IPS-18c (cell line): ENCODE results near the gene GDF2.

Source experiments
- H3K4me3 ChIP-seq: 2 replicates; pipeline ENCODE4 v1.7.0; 2013; ENCODE audit warnings: low read depth, mild to moderate bottlenecking, low read length, moderate library complexity; ENCODE audit not compliant: insufficient read depth
- H3K9me3 ChIP-seq: one replicate; pipeline ENCODE4 v1.6.1; 2013; ENCODE audit warnings: mild to moderate bottlenecking, low read length, moderate library complexity; ENCODE audit not compliant: control insufficient read depth, insufficient read depth

GDF2 gene

DNA sequence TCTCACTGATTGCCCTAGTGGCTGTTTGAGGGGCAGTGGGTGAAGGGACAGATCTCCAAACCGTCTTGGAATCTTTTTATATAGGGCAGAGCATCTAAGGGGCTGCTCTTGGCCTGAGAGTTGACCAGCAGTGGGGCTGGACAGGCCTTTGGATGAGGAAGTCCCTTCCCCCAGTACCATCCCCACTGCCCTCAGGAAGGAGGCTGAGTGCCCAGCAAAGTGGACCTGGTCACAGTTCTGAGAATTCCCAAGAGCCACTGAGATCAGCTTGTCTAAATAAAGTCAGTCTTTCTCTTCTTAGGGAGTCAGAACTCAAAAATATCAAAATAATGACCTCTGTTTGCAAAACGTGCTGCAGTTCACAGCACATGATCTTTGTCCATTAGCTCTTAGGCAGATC lies 16.7 kb upstream of the GDF2 start:
- Histone ChIP-seq H3K9me3 (no peaks in the 10 kb centered on the region), H3K4me3 (no peak overlapping the region)

DNA sequence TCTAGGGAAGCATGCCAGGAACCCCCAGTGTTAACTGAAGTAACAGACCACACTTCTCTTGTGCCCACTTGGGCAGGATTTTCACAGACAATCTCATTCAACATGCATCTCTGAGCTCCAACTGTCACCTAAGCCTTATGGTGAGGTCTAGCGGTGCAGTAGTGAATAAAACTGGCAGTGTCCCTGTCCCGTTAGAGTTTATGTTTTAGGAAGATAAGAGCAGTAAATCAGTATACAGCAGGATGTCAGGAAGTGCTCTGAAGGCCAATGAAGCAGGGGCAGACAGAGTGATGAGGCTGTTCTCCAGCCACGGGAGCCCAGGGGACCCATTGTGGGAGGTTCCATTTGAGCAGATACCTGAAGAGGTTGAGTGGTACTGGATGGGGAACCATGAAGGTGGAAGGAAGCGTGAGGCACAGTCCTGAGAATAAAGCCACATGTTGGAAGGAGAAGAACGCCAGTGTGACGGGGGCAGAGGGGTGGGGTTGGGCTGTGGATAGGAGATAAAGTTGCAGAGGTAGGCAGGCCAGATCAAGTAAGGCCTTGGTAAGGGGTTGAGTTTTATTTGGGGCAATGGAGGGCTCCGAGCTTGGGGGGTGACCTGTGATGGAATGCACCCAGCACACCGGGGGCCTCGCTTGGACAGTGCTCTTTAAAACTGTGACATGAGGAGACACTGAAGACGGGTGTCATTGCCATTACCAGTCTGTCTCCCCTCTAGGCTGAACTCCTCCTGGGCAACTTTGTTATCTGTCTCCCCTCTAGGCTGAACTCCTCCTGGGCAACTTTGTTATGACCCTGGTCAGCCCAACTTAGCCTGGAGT lies 15.7 kb upstream of the GDF2 start:
- Histone ChIP-seq H3K4me3 (no peak overlapping the region), H3K9me3 (no peaks in the 10 kb centered on the region)

DNA sequence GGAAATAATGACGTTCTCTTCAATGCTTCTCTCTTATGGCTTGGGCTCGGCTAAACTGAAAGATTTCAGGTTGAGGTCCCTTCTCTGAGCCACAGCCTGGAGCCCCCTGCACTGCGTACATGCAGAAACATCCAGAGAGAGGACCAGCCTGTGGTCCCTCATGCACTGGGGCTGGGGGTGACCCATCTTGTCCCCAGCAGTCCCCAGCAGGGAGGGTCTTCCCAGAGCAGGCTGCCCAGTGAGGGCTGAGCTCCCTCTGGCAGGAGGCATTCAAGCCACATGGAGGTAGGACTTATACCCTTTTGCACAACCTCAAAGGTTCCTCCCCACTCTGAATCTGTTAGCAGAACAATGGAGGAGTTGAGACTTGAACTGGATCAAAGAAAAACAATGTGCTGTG lies 14.9 kb upstream of the GDF2 start:
- H3K9me3 ChIP-seq: no peaks in the 10 kb centered on the region
- H3K4me3 ChIP-seq: no peak overlapping the region

GRCh38 chr10:47308775-47309174 lies 13.5 kb upstream of the GDF2 start:
- H3K9me3 ChIP-seq: no peaks in the 10 kb centered on the region
- no peak overlapping the region for H3K4me3 ChIP-seq

DNA sequence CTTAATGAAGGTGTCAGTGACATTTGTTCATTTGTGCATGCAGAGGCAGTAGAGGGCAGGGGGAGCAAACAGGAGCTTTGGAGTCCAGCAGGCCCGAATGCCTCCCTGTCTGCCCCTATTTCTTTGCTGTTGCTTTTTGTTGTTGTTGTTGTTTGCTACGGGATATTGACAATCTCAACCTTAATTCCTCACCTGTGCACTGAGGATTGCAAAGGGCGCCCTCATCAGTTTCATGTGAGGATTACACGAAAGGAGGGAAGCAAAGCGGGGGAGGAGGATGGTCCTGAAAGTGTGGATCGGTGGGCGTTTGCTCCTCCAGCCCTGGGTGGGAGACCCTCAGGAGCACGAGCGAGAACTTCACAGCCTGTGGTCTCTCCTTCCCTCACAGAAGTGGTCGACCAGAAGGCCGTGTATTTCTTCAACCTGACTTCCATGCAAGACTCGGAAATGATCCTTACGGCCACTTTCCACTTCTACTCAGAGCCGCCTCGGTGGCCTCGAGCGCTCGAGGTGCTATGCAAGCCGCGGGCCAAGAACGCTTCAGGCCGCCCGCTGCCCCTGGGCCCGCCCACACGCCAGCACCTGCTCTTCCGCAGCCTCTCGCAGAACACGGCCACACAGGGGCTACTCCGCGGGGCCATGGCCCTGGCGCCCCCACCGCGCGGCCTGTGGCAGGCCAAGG lies 12.7 kb upstream of the GDF2 start:
- H3K4me3 ChIP-seq: no peak overlapping the region
- peaks cover 4% of the 10 kb centered on the region for H3K9me3 ChIP-seq

DNA sequence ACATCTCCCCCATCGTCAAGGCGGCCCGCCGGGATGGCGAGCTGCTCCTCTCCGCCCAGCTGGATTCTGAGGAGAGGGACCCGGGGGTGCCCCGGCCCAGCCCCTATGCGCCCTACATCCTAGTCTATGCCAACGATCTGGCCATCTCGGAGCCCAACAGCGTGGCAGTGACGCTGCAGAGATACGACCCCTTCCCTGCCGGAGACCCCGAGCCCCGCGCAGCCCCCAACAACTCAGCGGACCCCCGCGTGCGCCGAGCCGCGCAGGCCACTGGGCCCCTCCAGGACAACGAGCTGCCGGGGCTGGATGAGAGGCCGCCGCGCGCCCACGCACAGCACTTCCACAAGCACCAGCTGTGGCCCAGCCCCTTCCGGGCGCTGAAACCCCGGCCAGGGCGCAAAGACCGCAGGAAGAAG lies 12.2 kb upstream of the GDF2 start:
- Histone ChIP-seq H3K9me3 (peaks cover 4% of the 10 kb centered on the region), H3K4me3 (no peak overlapping the region)

DNA sequence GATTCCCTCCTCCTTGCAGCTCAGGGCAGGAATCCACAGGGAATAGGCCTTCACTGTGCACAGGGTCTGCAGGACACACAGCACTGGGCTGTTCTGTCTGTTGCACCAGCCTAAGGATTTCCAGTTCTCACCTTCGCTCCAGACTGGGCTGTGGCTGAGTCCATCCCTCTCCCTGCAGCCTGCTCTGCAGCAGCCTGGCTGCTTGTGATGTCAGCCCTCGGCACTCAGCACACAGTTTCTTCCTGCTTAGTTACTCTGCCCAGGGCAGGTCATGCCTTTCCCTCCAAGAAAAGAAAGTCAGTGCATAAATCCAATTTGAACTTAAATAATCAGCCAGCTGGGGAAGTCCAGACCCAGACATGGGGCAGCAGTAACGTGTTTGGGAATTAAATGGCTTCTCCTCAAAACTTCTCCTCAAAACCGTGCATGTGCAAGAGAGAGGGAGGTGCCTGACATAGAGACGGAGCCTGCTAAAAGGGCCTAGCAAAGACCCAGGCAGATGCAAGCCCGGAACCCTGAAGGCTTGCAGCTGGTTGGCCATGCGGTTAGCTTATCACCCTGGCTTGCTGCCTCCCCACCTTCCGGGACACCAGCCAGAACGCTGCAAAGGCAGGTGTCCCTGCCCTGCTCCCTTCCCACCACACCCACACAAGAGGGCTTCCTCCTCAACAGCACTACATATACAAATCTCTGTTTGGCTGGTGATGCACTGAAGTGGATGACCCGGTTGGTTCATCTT lies 10.9 kb upstream of the GDF2 start:
- Histone ChIP-seq H3K9me3 (peaks cover 4% of the 10 kb centered on the region), H3K4me3 (no peak overlapping the region)

- H3K4me3 ChIP-seq: no peak overlapping the region
Observed at GRCh38 chr10:47311932-47312662, 10.2 kb upstream of the GDF2 start.

GRCh38 chr10:47312663-47312995 lies 9.6 kb upstream of the GDF2 start:
- no peak overlapping the region for H3K4me3 ChIP-seq

More at GRCh38 chr10:47311932-47312662, 10.2 kb upstream of the GDF2 start:
- H3K9me3 ChIP-seq: peaks cover 4% of the 10 kb centered on the region

DNA sequence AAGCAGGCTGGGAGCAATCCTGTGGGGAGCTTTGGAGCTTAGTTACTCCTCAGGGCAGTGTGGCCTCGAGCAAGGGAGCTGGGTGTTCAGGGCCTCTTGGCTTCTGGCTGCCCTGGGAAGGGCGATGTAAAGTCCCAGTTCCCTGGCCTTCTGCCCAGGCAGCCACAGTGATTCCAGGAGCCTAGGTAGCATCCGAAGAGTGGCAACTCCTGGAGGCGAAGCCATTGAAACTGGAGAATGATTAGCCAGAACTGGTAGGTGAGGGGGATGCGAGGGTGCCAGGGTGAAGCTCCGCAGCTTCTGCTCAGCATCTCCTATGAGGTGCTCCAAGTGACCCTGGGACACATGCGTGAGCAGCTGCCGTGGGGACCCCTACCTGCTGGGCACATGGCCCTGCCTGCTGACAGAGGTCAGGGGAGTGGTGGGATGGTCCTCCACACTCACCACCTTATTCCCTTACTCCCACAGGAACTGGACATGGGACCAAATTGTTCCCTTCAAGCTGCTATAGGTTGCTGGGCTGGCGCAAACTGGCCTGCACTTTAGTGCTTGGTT lies 7.8 kb upstream of the GDF2 start:
- Histone ChIP-seq H3K4me3 (no peak overlapping the region), H3K9me3 (peaks cover 4% of the 10 kb centered on the region)

More at GRCh38 chr10:47312663-47312995, 9.6 kb upstream of the GDF2 start:
- H3K9me3 ChIP-seq: peaks cover 4% of the 10 kb centered on the region

- H3K4me3 ChIP-seq: no peak overlapping the region
Observed at GRCh38 chr10:47315421-47315820, 6.8 kb upstream of the GDF2 start.

DNA sequence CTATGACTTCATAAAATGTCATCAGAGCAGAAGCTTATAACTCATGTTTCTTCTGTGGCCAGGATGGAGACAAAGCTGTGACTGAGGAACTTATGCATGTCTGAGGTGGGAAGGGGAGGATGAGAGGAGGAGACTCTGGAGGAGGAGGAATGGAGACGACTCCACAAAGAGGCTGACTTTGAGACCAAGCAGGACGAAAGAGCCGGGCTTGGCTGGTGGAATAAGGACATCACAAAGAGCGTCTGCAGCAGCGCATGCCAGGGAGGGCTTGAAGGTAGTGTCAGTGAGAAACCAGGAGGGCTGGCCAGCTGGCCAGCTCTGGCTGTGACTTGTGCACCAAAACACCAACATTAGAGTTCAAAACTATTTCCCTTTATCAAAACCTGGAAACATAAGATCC lies 6.1 kb upstream of the GDF2 start:
- no peak overlapping the region for H3K4me3 ChIP-seq

More at GRCh38 chr10:47315421-47315820, 6.8 kb upstream of the GDF2 start:
- peaks cover 4% of the 10 kb centered on the region for H3K9me3 ChIP-seq

DNA sequence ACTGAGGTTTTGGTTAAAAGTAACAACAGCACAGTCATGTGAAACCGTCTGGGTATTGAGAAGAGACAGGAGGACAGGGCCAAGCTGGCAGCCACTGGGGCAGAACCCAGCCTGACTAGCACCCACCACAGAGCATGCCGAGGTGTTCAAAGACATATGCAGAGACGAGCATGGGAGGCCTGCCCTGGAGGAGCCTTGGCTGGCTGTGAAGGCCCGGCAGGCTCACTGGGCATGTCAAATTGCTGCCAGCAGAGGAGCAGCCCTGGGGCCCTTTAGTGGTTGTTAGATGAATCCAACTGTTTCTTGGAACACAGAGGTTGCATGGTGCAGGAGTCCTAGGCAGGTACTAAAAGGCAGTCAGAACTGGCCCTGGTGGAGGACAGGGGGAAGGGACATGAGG lies 5.0 kb upstream of the GDF2 start:
- Histone ChIP-seq H3K4me3 (no peak overlapping the region), H3K9me3 (peaks cover 4% of the 10 kb centered on the region)

More for the DNA sequence above, 6.1 kb upstream of the GDF2 start:
- peaks cover 4% of the 10 kb centered on the region for H3K9me3 ChIP-seq

GRCh38 chr10:47318706-47319105 lies 3.5 kb upstream of the GDF2 start:
- H3K4me3 ChIP-seq: no peak overlapping the region
- H3K9me3 ChIP-seq: peaks cover 4% of the 10 kb centered on the region

- H3K9me3 ChIP-seq: no peaks in the 10 kb centered on the region
- no peak overlapping the region for H3K4me3 ChIP-seq
Observed at GRCh38 chr10:47319784-47320183, 2.5 kb upstream of the GDF2 start.

DNA sequence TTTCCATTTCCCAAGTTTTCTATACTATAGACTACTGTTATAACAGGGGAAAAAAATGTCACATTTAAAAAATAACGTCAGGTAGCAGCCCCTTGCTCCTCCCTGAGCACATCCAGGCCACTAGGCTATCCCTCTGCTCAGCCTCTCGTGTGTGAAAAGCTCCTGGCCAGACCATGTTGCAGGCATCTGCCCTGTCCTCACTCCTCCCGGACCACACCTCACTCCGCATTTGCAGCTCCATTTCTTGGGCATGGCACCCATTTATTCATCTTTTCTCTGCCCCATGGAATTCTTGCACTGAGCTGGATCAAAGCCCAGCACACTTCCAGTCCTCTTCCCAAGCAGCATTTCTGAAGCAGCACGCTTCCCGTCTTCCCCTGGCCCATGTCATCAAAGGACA lies 1.4 kb upstream of the GDF2 start:
- no peaks in the 10 kb centered on the region for H3K9me3 ChIP-seq
- H3K4me3 ChIP-seq: no peak overlapping the region
